Measurements from ENCODE around the gene RAB43. TPM values are rescaled to one million over a fixed set of nuclear protein-coding genes. Genes with fewer than 3 reads are reported as not detected.

The RAB43 gene
- polyA plus RNA-seq, 2 of the 4 experiments (the other 2 are of a cell fraction) = 1.6 to 2.9 TPM

GRCh38 chr3:129061888-129062834 is 59.4 kb downstream of the RAB43 start (continued):
- TF ChIP-seq REST (IDR thresholded peaks at IDR 0.05) (no peak), RCOR1 (IDR thresholded peaks at IDR 0.05; ENCODE audit: low read depth, low read length) (no peak)

GRCh38 chr3:129061023-129061887 is 60.3 kb downstream of the RAB43 start:
- Histone ChIP-seq H3K9me3 (no peaks in the 10 kb centered on the region), H3K4me2 (no peak overlapping the region), H3K4me3 (no peak overlapping the region), H3K27ac (no peak overlapping the region), H3K4me1 (no peaks in the 10 kb centered on the region)
- CTCF ChIA-PET = interaction anchor here (3.5 kb wide), 1 partner anchor 8 kb away, joined by 17 read pairs; no protein-coding TSS in a partner anchor
- ATAC-seq = no peak; a peak in 2 of 6 replicates
- TF ChIP-seq ZSCAN20 (CRISPR knock-in tag; IDR thresholded peaks at IDR 0.05) (no peak), RAD21 (conservative IDR thresholded peaks at IDR 0.05 in 1 of 2, IDR thresholded peaks at IDR 0.05 in 1 of 2) (no peak), EHF (CRISPR knock-in tag; IDR thresholded peaks at IDR 0.05) (no peak), CHD4 (IDR thresholded peaks at IDR 0.05; ENCODE audit: borderline replicate concordance) (no peak), POLR2AphosphoS2 (conservative IDR thresholded peaks at IDR 0.05; ENCODE audit: low read length) (no peak), KDM5A (IDR thresholded peaks at IDR 0.05) (no peak), CTCF (IDR thresholded peaks at IDR 0.05) (no peak), NR3C1 (IDR thresholded peaks at IDR 0.05) (no peak), E2F6 (IDR thresholded peaks at IDR 0.05; ENCODE audit: borderline replicate concordance, low read depth) (no peak), ATOH8 (CRISPR knock-in tag; IDR thresholded peaks at IDR 0.05; ENCODE audit: low read depth) (no peak), HOXB5 (CRISPR knock-in tag; IDR thresholded peaks at IDR 0.05) (no peak), RNF2 (IDR thresholded peaks at IDR 0.05; ENCODE audit: borderline replicate concordance, low read depth) (no peak), RCOR1 (IDR thresholded peaks at IDR 0.05; ENCODE audit: low read depth, low read length) (no peak), MYC (IDR thresholded peaks at IDR 0.05; ENCODE audit: borderline replicate concordance, low read length) (no peak), EHMT2 (IDR thresholded peaks at IDR 0.05; ENCODE audit: low read depth) (no peak), MAX (IDR thresholded peaks at IDR 0.05) (no peak), MAZ (IDR thresholded peaks at IDR 0.05; ENCODE audit: borderline replicate concordance, low read depth, low read length) (no peak), HEYL (CRISPR knock-in tag; IDR thresholded peaks at IDR 0.05) (no peak), ZFP36 (IDR thresholded peaks at IDR 0.05; ENCODE audit: borderline replicate concordance, partially characterized antibody) (no peak)
- no peak for FAIRE-seq
- POLR2A ChIA-PET = no interaction called here
- no peak for DNase-seq (ENCODE audit: low read depth in 1 of 2, low spot score in 1 of 2)
- WGBS (ENCODE audit: missing lambda C conversion rate) = 75% methylated on average over 12 of the region's 19 CpGs
